Mucosa of descending colon (tissue), 3 donors: ENCODE results near the gene GRIN3B. TPM values are rescaled to one million over a fixed set of nuclear protein-coding genes. Genes with fewer than 3 reads are reported as not detected.

Experiments used
- ATAC-seq: fragments of 200-7000 bp; cut with Tn5 transposase; one replicate; pipeline ENCODE4 v1.9.1; 2020; ENCODE audit warnings: mild to moderate bottlenecking, moderate library complexity
- DNase-seq, 3 donors: peaks; one replicate each; pipeline ENCODE4 v3.0.0-alpha.2; 2020
- H3K36me3 ChIP-seq: fragments of 200-600 bp; one replicate; pipeline ENCODE4 v1.8.0; 2021; ENCODE audit warnings: low read depth, mild to moderate bottlenecking
- H3K4me1 ChIP-seq: fragments of 200-600 bp; one replicate; pipeline ENCODE4 v1.8.0; 2021; ENCODE audit warnings: low read depth, mild to moderate bottlenecking
- H3K4me3 ChIP-seq: fragments of 200-600 bp; one replicate; pipeline ENCODE4 v1.8.0; 2021; ENCODE audit warnings: mild to moderate bottlenecking
- H3K9me3 ChIP-seq: fragments of 200-600 bp; one replicate; pipeline ENCODE4 v1.8.0; 2021; ENCODE audit warnings: mild to moderate bottlenecking
- intact Hi-C, 2 donors: fragments of 100-400 bp; cut with DNase I in 1 of 2; cut with micrococcal nuclease in 1 of 2; formaldehyde crosslinking; loops; one replicate each; pipeline versions ENCODE4 v1.11.0 to v1.11.1; 2022; cut with DNase I, micrococcal nuclease
- total RNA-seq, 3 donors: library from RNA; stranded (reverse); fragmentation: NEBNext Ultra II Directional in 2 of 3; extraction: Animal tissue kit (Norgen Biotek cat#: 25700) in 2 of 3; gene quantifications; one replicate each; pipeline versions ENCODE4 v1.2.1 to v1.2.4, GENCODE V29; 2021 to 2023
- TF ChIP-seq, protein P1 (sequence below): fragments of 200-600 bp; IDR thresholded peaks from one replicate; pipeline ENCODE4 v1.8.0; 2022; ENCODE audit warnings: antibody characterized with exemption, mild to moderate bottlenecking
- donor health status: DM: no; HTN: no; CAD: no; lungs with moderate emphysema.
- donor health status: DM: no; HTN: no; CAD: no.
- donor health status: DM: no; HTN: yes; CAD: no.

GRIN3B gene
- total RNA-seq, 3 donors from 2014 or later, result not detected

GRCh38 chr19:1004803-1005664 lies 4.8 kb downstream of the GRIN3B start:
- DNase-seq (no peak), ATAC-seq (no peak)
- Histone ChIP-seq H3K4me3 (no peak overlapping the region), H3K36me3 (peaks cover 3% of the 10 kb centered on the region), H3K4me1 (peaks cover 8% of the 10 kb centered on the region), H3K9me3 (no peaks in the 10 kb centered on the region)
- intact Hi-C loops, result no loop called here
- TF ChIP-seq, protein P1, sequence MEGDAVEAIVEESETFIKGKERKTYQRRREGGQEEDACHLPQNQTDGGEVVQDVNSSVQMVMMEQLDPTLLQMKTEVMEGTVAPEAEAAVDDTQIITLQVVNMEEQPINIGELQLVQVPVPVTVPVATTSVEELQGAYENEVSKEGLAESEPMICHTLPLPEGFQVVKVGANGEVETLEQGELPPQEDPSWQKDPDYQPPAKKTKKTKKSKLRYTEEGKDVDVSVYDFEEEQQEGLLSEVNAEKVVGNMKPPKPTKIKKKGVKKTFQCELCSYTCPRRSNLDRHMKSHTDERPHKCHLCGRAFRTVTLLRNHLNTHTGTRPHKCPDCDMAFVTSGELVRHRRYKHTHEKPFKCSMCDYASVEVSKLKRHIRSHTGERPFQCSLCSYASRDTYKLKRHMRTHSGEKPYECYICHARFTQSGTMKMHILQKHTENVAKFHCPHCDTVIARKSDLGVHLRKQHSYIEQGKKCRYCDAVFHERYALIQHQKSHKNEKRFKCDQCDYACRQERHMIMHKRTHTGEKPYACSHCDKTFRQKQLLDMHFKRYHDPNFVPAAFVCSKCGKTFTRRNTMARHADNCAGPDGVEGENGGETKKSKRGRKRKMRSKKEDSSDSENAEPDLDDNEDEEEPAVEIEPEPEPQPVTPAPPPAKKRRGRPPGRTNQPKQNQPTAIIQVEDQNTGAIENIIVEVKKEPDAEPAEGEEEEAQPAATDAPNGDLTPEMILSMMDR, result no peak

GRCh38 chr19:1006711-1007398 lies 6.6 kb downstream of the GRIN3B start:
- intact Hi-C loops, result no loop called here
- ATAC-seq (no peak), DNase-seq (no peak)
- Histone ChIP-seq H3K4me1 (peaks cover 2% of the 10 kb centered on the region), H3K9me3 (no peaks in the 10 kb centered on the region), H3K4me3 (no peak overlapping the region), H3K36me3 (peaks cover 7% of the 10 kb centered on the region)
- TF ChIP-seq, protein P1, result no peak

- DNase-seq (no peak), ATAC-seq (no peak)
- Histone ChIP-seq H3K36me3 (peaks cover 7% of the 10 kb centered on the region), H3K4me1 (peaks cover 2% of the 10 kb centered on the region), H3K4me3 (no peak overlapping the region), H3K9me3 (no peaks in the 10 kb centered on the region)
- intact Hi-C loops, result no loop called here
- TF ChIP-seq, protein P1, result no peak
Measured at GRCh38 chr19:1007399-1008251, 7.4 kb downstream of the GRIN3B start.

- Histone ChIP-seq H3K36me3 (peaks cover 7% of the 10 kb centered on the region), H3K4me3 (no peak overlapping the region), H3K4me1 (peaks cover 2% of the 10 kb centered on the region), H3K9me3 (no peaks in the 10 kb centered on the region)
- intact Hi-C loops, result no loop called here
- ATAC-seq (no peak), DNase-seq (peak in 2 of 3 donors; percentile 27 to 54)
- TF ChIP-seq, protein P1, result no peak
Measured at GRCh38 chr19:1008268-1009040, 8.2 kb downstream of the GRIN3B start.
